Measurements from ENCODE around the gene RFNG.

DNA sequence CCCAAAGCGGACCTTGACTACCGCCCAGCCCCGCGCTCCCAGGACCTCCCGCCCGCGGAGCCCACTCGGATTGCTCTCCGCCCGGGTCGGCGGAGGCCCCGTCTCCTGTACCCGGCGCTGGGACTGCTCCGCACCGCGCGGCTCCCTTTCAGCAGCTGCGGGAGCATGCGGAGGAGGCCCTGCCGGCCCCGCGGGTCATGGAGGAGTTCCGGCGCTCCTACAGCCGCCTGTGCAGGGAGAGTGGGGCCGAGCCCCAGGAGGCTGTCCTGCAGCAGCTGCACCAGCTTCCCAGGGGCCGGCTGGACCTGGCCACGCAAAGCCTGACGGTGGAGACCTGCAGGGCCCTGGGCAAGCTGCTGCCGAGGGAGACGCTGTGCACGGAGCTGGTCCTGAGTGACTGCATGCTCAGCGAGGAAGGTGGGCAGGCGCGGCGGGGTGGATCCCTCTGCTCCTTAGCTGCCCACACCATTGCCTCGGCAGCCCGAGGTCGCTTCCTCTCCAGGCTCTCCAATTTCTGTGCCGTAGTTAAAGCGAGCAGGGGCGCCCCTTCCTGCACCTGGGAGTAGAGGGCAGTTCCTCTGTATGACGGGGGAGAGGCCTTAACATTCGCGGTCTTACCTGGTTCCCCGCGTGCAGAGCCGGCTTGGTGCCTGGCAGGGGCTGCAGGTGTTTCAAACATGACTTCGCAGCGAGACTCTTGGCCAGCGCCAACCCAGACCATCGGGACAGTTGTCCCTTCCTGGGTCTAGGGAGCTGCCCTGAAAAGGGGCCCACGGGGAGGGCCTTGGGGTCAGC, 28.0 kb downstream of the RFNG start:
- TF ChIP-seq, protein P1, sequence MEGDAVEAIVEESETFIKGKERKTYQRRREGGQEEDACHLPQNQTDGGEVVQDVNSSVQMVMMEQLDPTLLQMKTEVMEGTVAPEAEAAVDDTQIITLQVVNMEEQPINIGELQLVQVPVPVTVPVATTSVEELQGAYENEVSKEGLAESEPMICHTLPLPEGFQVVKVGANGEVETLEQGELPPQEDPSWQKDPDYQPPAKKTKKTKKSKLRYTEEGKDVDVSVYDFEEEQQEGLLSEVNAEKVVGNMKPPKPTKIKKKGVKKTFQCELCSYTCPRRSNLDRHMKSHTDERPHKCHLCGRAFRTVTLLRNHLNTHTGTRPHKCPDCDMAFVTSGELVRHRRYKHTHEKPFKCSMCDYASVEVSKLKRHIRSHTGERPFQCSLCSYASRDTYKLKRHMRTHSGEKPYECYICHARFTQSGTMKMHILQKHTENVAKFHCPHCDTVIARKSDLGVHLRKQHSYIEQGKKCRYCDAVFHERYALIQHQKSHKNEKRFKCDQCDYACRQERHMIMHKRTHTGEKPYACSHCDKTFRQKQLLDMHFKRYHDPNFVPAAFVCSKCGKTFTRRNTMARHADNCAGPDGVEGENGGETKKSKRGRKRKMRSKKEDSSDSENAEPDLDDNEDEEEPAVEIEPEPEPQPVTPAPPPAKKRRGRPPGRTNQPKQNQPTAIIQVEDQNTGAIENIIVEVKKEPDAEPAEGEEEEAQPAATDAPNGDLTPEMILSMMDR (IDR thresholded peaks at IDR 0.05): no peak
- TF ChIP-seq POLR2AphosphoS5 (IDR thresholded peaks at IDR 0.05): no peak
- no peak for TF ChIP-seq POLR2A (IDR thresholded peaks at IDR 0.05)
- TF ChIP-seq EP300 (IDR thresholded peaks at IDR 0.05): no peak
